Endodermal cell (in vitro differentiated cells): ENCODE measurements around the gene CIC. TPM values are rescaled to one million over a fixed set of nuclear protein-coding genes. Genes with fewer than 3 reads are reported as not detected.

Experiments
- DNase-seq: peaks from one replicate; pipeline ENCODE4 v3.0.0-alpha.2; 2017
- H3K27ac ChIP-seq: 2 replicates; pipeline ENCODE4 v1.5.1; 2013; ENCODE audit warnings: mild to moderate bottlenecking, low read depth, low read length, moderate library complexity
- H3K27me3 ChIP-seq: 2 replicates; pipeline ENCODE4 v1.6.1; 2013; ENCODE audit warnings: mild to moderate bottlenecking, low read length, moderate library complexity; ENCODE audit not compliant: insufficient read depth, control insufficient read depth, poor library complexity, severe bottlenecking
- H3K36me3 ChIP-seq: 2 replicates; pipeline ENCODE4 v1.7.0; 2013; ENCODE audit warnings: mild to moderate bottlenecking, low read length, moderate library complexity; ENCODE audit not compliant: control insufficient read depth, insufficient read depth
- H3K4me1 ChIP-seq: one replicate; pipeline ENCODE4 v1.7.0; 2013; ENCODE audit warnings: low read length; ENCODE audit not compliant: control insufficient read depth, insufficient read depth
- H3K4me3 ChIP-seq: 2 replicates; pipeline ENCODE4 v1.5.1; 2013; ENCODE audit warnings: mild to moderate bottlenecking, low read length, moderate library complexity
- H3K9ac ChIP-seq: 2 replicates; pipeline ENCODE4 v1.6.1; 2013; ENCODE audit warnings: mild to moderate bottlenecking, low read length, moderate library complexity; ENCODE audit not compliant: poor library complexity, severe bottlenecking; ENCODE audit errors: extremely low read depth
- H3K9me3 ChIP-seq: 2 replicates; pipeline ENCODE4 v1.6.1; 2013; ENCODE audit warnings: mild to moderate bottlenecking, low read length, moderate library complexity; ENCODE audit not compliant: control insufficient read depth
- H3K27ac Mint-ChIP-seq: 2 replicates; pipeline ENCODE4 v1.8.0; 2020; ENCODE audit warnings: mixed read lengths
- H3K27me3 Mint-ChIP-seq: 2 replicates; pipeline ENCODE4 v1.8.0; 2021; ENCODE audit warnings: mild to moderate bottlenecking, mixed read lengths; ENCODE audit not compliant: insufficient read depth
- H3K36me3 Mint-ChIP-seq: 2 replicates; pipeline ENCODE4 v1.8.0; 2020; ENCODE audit warnings: low read depth, mixed read lengths
- H3K4me1 Mint-ChIP-seq: 2 replicates; pipeline ENCODE4 v1.8.0; 2020; ENCODE audit warnings: mixed read lengths
- H3K4me3 Mint-ChIP-seq: 2 replicates; pipeline ENCODE4 v1.8.0; 2020; ENCODE audit warnings: mild to moderate bottlenecking, moderate library complexity, mixed read lengths
- H3K9me3 Mint-ChIP-seq: 2 replicates; pipeline ENCODE4 v1.8.0; 2020; ENCODE audit warnings: mild to moderate bottlenecking, mixed read lengths
- CTCF ChIP-seq: fragments of 200-600 bp; sonication (generic); conservative IDR thresholded peaks from 2 replicates; pipeline ENCODE4 v1.5.0; 2021; ENCODE audit warnings: antibody characterized with exemption, mild to moderate bottlenecking
- WGBS, 2 experiments: methylation state at CpG; one replicate each; pipeline versions ENCODE4 v1.1.5 to v1.1.7; 2013; ENCODE audit warnings: missing lambda C conversion rate in 2 of 2, mixed read lengths in 1 of 2; ENCODE audit not compliant: insufficient coverage in 1 of 2, insufficient read length in 1 of 2; 5-methylcytosine and 5-hydroxymethylcytosine counted together
- total RNA-seq, 2 donors: library from RNA; stranded (reverse); fragmentation: NEBNext Ultra II Directional in 1 of 2; extraction: Animal tissue kit (Norgen Biotek cat#: 25700) in 1 of 2; gene quantifications; 2 replicates in 1 of 2; 3 replicates in 1 of 2; pipeline ENCODE4 v1.2.1, GENCODE V29; 2021

Gene CIC
- total RNA-seq, 2 donors from 2014 or later = 48.6 to 57.6 TPM

GRCh38 chr19:42228641-42229040, 40.4 kb upstream of the CIC start:
- H3K4me1 Mint-ChIP-seq = peaks cover 6% of the 10 kb centered on the region
- no peaks in the 10 kb centered on the region for H3K27me3 Mint-ChIP-seq
- no peak overlapping the region for H3K9ac ChIP-seq
- WGBS, 2 experiments = 95 to 100% methylated on average over 1 to 4 of the region's 4 CpGs
- H3K27me3 ChIP-seq = no peaks in the 10 kb centered on the region
- peak overlapping the region; percentile 76 for H3K27ac Mint-ChIP-seq
- H3K9me3 ChIP-seq = no peaks in the 10 kb centered on the region
- no peak for TF ChIP-seq CTCF
- H3K27ac ChIP-seq = no peak overlapping the region
- H3K9me3 Mint-ChIP-seq = no peaks in the 10 kb centered on the region
- H3K4me3 ChIP-seq = no peak overlapping the region
- peaks cover 3% of the 10 kb centered on the region for H3K4me1 ChIP-seq
- peaks cover 74% of the 10 kb centered on the region for H3K36me3 ChIP-seq
- H3K4me3 Mint-ChIP-seq = no peak overlapping the region
- peaks cover 72% of the 10 kb centered on the region for H3K36me3 Mint-ChIP-seq
- no peak for DNase-seq

DNA sequence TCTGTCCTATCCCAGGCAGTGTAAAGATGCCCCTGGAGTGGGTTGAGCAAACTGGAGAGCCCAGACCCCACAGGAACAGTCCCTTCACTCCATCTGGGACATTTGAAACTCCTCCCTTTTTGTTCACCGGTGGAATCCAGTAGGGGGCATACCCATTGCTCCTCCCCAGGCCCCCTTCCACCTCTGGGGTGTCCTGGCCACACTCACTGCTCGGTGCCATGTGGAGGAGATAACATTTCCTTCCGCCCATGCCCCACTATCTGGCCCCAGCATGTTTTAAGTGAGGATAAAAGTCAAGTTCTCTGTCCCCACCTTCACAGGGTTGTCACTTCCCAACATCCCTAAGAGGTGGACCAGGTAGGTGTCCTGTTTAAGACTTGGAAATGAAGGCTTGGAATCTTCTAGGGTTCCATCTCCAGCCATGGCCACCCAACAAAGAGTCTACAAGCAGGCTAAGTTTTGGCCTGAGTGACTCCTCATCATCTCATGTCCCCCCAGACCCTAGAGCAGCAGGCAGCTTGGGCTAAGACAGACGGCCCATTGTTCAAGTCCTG, 39.7 kb upstream of the CIC start:
- Mint-ChIP-seq H3K36me3 (peaks cover 75% of the 10 kb centered on the region), H3K9me3 (no peaks in the 10 kb centered on the region), H3K27ac (peak overlapping the region; percentile 72), H3K4me3 (no peak overlapping the region), H3K4me1 (peaks cover 6% of the 10 kb centered on the region), H3K27me3 (no peaks in the 10 kb centered on the region)
- TF ChIP-seq CTCF = peak; percentile 15
- H3K27ac ChIP-seq = no peak overlapping the region
- 80 to 92% methylated on average over 1 to 4 of the region's 4 CpGs for whole genome bisulfite sequencing, 2 experiments
- H3K36me3 ChIP-seq = peaks cover 78% of the 10 kb centered on the region
- no peak for DNase-seq
- peaks cover 3% of the 10 kb centered on the region for H3K4me1 ChIP-seq
- no peaks in the 10 kb centered on the region for H3K27me3 ChIP-seq
- H3K9ac ChIP-seq = no peak overlapping the region
- no peaks in the 10 kb centered on the region for H3K9me3 ChIP-seq
- no peak overlapping the region for H3K4me3 ChIP-seq

DNA sequence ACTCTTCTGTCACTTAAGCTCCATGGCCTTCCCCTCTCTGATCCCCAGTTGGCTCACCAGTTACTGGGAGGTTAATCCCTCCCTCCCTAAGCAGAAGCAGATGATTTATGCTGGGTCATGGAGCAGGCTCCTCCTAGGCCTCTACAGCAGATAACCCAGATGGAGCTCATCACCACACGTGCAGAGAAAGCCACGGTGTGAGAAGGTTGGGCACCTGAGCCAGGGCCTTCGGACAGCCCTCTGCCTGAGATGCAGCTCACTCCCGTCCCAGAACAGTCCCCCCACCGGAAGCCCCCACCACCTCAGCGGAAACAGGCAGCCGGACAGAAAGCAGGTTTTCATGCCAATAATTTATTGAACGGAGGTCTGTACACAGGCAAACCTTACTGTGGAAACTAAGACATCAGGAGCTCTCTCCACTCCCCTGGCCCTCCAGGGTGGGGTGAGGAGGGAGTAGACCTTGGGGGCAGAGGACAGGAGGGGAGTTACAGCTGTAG, 39.1 kb upstream of the CIC start:
- peaks cover 75% of the 10 kb centered on the region for H3K36me3 Mint-ChIP-seq
- TF ChIP-seq CTCF = no peak
- Histone ChIP-seq H3K4me1 (peaks cover 3% of the 10 kb centered on the region), H3K36me3 (peaks cover 81% of the 10 kb centered on the region), H3K9ac (no peak overlapping the region), H3K9me3 (no peaks in the 10 kb centered on the region), H3K27me3 (no peaks in the 10 kb centered on the region), H3K4me3 (no peak overlapping the region), H3K27ac (no peak overlapping the region)
- H3K27me3 Mint-ChIP-seq = no peaks in the 10 kb centered on the region
- WGBS, 2 experiments = 94 to 97% methylated on average over 6 to 8 of the region's 8 CpGs
- peaks cover 6% of the 10 kb centered on the region for H3K4me1 Mint-ChIP-seq
- no peaks in the 10 kb centered on the region for H3K9me3 Mint-ChIP-seq
- peak overlapping the region; percentile 72 for H3K27ac Mint-ChIP-seq
- DNase-seq = no peak
- H3K4me3 Mint-ChIP-seq = no peak overlapping the region
